Measurements from ENCODE around the gene ZNF699.

DNA sequence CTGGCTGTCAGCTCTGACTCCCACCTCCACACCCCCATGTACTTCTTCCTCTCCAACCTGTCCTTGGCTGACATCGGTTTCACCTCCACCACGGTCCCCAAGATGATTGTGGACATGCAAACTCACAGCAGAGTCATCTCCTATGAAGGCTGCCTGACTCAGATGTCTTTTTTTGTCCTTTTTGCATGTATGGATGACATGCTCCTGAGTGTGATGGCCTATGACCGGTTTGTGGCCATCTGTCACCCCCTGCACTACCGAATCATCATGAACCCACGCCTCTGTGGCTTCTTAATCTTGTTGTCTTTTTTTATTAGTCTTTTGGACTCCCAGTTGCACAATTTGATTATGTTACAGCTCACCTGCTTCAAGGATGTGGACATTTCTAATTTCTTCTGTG is 58.4 kb downstream of the ZNF699 start:
- no peak for TF ChIP-seq EZH2 (IDR thresholded peaks at IDR 0.05; ENCODE audit: insufficient read depth, poor library complexity, severe bottlenecking)
- TF ChIP-seq EZH2phosphoT487 (IDR thresholded peaks at IDR 0.05; ENCODE audit: insufficient read depth, low read depth) = no peak

All from GM23248 (cell line).